Suppressor macrophage treated with lipopolysaccharide for 1 hour (primary cell): ENCODE data around the gene ABCB11.
"Not testable (repeated sequence)": the region's sequence is repeated elsewhere in the genome, so short reads cannot be mapped to it uniquely, and the experiment has no call there.

ENCODE experiments used
- DNase-seq, 3 donors: peaks; one replicate each; pipeline ENCODE4 v3.0.0-alpha.2; 2020 to 2022

Gene ABCB11

GRCh38 chr2:169031202-169031601 is at the start of gene ABCB11:
Gene ABCB11 (minus strand): TSS chr2:169031324. CDS start chr2:169018125, 13,199 bp downstream.
- DNase-seq = no peak

- DNase-seq = peak; percentile 60 to 74 (median 72)
Measured at GRCh38 chr2:169080250-169081069, 49.3 kb upstream of the ABCB11 start.

GRCh38 chr2:169077674-169078240 is 46.6 kb upstream of the ABCB11 start:
- DNase-seq = no peak

GRCh38 chr2:169073963-169074751 is 43.0 kb upstream of the ABCB11 start:
- DNase-seq = peak in 2 of 3 donors; percentile 26 to 33

- DNase-seq = peak in 2 of 3 donors; percentile 52 to 62
Measured at GRCh38 chr2:169073211-169073962, 42.3 kb upstream of the ABCB11 start.

GRCh38 chr2:169072163-169072925 is 41.2 kb upstream of the ABCB11 start:
- DNase-seq = peak; percentile 72 to 93 (median 91)

GRCh38 chr2:169071455-169071854 is 40.3 kb upstream of the ABCB11 start:
- DNase-seq = peak in 2 of 3 donors; percentile 41 to 44

- DNase-seq = peak in 1 of 3 donors; percentile 53
Measured at GRCh38 chr2:169069833-169070232, 38.7 kb upstream of the ABCB11 start.

- DNase-seq = peak; percentile 87 to 98 (median 96)
Measured at GRCh38 chr2:169069341-169069740, 38.2 kb upstream of the ABCB11 start, which contains the start of gene DHRS9. Gene DHRS9 (plus strand): TSS chr2:169069563. CDS start chr2:169081582, 12,019 bp downstream.

GRCh38 chr2:169066897-169067296 is 35.8 kb upstream of the ABCB11 start:
- DNase-seq = peak in 2 of 3 donors; percentile 39 to 53

- DNase-seq = no peak
Measured at GRCh38 chr2:169065864-169066517, 34.9 kb upstream of the ABCB11 start.

GRCh38 chr2:169065422-169065821 is 34.3 kb upstream of the ABCB11 start:
- DNase-seq = no peak

- not testable (repeated sequence) for DNase-seq
Measured at GRCh38 chr2:169064199-169064598, 33.1 kb upstream of the ABCB11 start.

GRCh38 chr2:169054575-169054974 is 23.5 kb upstream of the ABCB11 start:
- not testable (repeated sequence) for DNase-seq

GRCh38 chr2:169050476-169051240 is 19.5 kb upstream of the ABCB11 start:
- peak; percentile 41 to 89 (median 86) for DNase-seq

- DNase-seq = no peak
Measured at GRCh38 chr2:169049142-169049541, 18.0 kb upstream of the ABCB11 start.

- peak; percentile 53 to 58 (median 58) for DNase-seq
Measured at GRCh38 chr2:169047256-169048250, 16.4 kb upstream of the ABCB11 start.

GRCh38 chr2:169046440-169047151 is 15.5 kb upstream of the ABCB11 start:
- no peak for DNase-seq
